ENCODE measurements around the gene NKPD1.

NKPD1 gene

GRCh38 chr19:45141203-45141900 is 19.4 kb downstream of the NKPD1 start:
- TF ChIP-seq CTCF (IDR thresholded peaks at IDR 0.05; ENCODE audit: poor library complexity, severe bottlenecking), result no peak
- Histone ChIP-seq H3K27me3 (ENCODE audit: insufficient read depth, poor library complexity, severe bottlenecking) (no peaks in the 10 kb centered on the region), H3K4me3 (ENCODE audit: severe bottlenecking) (no peak overlapping the region), H3K36me3 (ENCODE audit: low read depth) (peaks cover 10% of the 10 kb centered on the region; the same call in 1 of the 2 replicates), H3K9me3 (ENCODE audit: severe bottlenecking) (no peaks in the 10 kb centered on the region), H3K4me1 (ENCODE audit: insufficient read depth, poor library complexity, severe bottlenecking) (no peaks in the 10 kb centered on the region), H3K27ac (ENCODE audit: poor library complexity, severe bottlenecking) (no peak overlapping the region)
- ATAC-seq (ENCODE audit: low read depth) (no peak), DNase-seq (ENCODE audit: low spot score) (no peak)

- ATAC-seq (ENCODE audit: low read depth), result no peak
- Histone ChIP-seq H3K4me1 (ENCODE audit: insufficient read depth, poor library complexity, severe bottlenecking) (no peaks in the 10 kb centered on the region), H3K9me3 (ENCODE audit: severe bottlenecking) (no peaks in the 10 kb centered on the region), H3K27ac (ENCODE audit: poor library complexity, severe bottlenecking) (no peak overlapping the region), H3K4me3 (ENCODE audit: severe bottlenecking) (no peak overlapping the region), H3K27me3 (ENCODE audit: insufficient read depth, poor library complexity, severe bottlenecking) (no peaks in the 10 kb centered on the region), H3K36me3 (ENCODE audit: low read depth) (peaks cover 10% of the 10 kb centered on the region; the same call in 1 of the 2 replicates)
- TF ChIP-seq CTCF (IDR thresholded peaks at IDR 0.05; ENCODE audit: poor library complexity, severe bottlenecking), result no peak
- DNase-seq (ENCODE audit: low spot score), result no peak
Measured at GRCh38 chr19:45140533-45140932, 20.2 kb downstream of the NKPD1 start.

- Histone ChIP-seq H3K27me3 (ENCODE audit: insufficient read depth, poor library complexity, severe bottlenecking) (no peaks in the 10 kb centered on the region), H3K4me1 (ENCODE audit: insufficient read depth, poor library complexity, severe bottlenecking) (no peaks in the 10 kb centered on the region), H3K4me3 (ENCODE audit: severe bottlenecking) (no peak overlapping the region), H3K9me3 (ENCODE audit: severe bottlenecking) (no peaks in the 10 kb centered on the region), H3K27ac (ENCODE audit: poor library complexity, severe bottlenecking) (no peak overlapping the region), H3K36me3 (ENCODE audit: low read depth) (peaks cover 10% of the 10 kb centered on the region; the same call in 1 of the 2 replicates)
- no peak for TF ChIP-seq CTCF (IDR thresholded peaks at IDR 0.05; ENCODE audit: poor library complexity, severe bottlenecking)
- no peak for DNase-seq (ENCODE audit: low spot score)
- no peak for ATAC-seq (ENCODE audit: low read depth)
Measured at GRCh38 chr19:45140144-45140503, 20.7 kb downstream of the NKPD1 start.

- H3K36me3 ChIP-seq (ENCODE audit: low read depth), result peaks cover 10% of the 10 kb centered on the region; the same call in 1 of the 2 replicates
- no peak for DNase-seq (ENCODE audit: low spot score)
- no peak overlapping the region for H3K4me3 ChIP-seq (ENCODE audit: severe bottlenecking)
- no peaks in the 10 kb centered on the region for H3K9me3 ChIP-seq (ENCODE audit: severe bottlenecking)
- TF ChIP-seq CTCF (IDR thresholded peaks at IDR 0.05; ENCODE audit: poor library complexity, severe bottlenecking), result no peak
- H3K27me3 ChIP-seq (ENCODE audit: insufficient read depth, poor library complexity, severe bottlenecking), result no peaks in the 10 kb centered on the region
- ATAC-seq (ENCODE audit: low read depth), result no peak
- H3K27ac ChIP-seq (ENCODE audit: poor library complexity, severe bottlenecking), result no peak overlapping the region
- H3K4me1 ChIP-seq (ENCODE audit: insufficient read depth, poor library complexity, severe bottlenecking), result no peaks in the 10 kb centered on the region
Measured at GRCh38 chr19:45139286-45140143, 21.3 kb downstream of the NKPD1 start.

All from RWPE2 (cell line).